T-helper 22 cell (primary cell): ENCODE measurements around the gene KCNH6.

Experiments
- DNase-seq: peaks from one replicate; pipeline ENCODE4 v3.0.0-alpha.2; 2020; ENCODE audit warnings: low read depth

Gene KCNH6

GRCh38 chr17:63511331-63511730 is 11.8 kb upstream of the KCNH6 start:
- no peak for DNase-seq

- DNase-seq = no peak
Measured at GRCh38 chr17:63512388-63512787, 10.8 kb upstream of the KCNH6 start.

- no peak for DNase-seq
Measured at GRCh38 chr17:63512896-63513644, 10.1 kb upstream of the KCNH6 start.

DNA sequence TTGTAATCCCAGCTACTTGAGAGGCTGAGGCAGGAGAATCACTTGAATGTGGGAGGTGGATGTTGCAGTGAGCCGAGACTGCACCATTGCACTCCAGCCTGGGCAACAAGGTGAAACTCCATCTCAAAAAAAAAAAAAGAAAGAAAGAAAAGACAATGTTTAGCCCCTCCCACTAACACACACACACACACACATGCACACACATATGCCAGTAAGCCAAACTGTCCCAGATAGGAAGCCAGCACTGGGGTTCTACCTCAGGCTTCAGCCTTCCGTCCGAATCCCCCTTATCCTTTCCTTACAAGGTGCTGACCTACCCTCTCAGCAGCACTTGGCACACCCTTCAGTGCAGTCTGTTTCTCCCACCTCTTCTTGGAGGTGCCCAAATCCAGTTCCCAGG is 8.7 kb upstream of the KCNH6 start:
- no peak for DNase-seq

- no peak for DNase-seq
Measured at GRCh38 chr17:63514974-63515373, 8.2 kb upstream of the KCNH6 start.

DNA sequence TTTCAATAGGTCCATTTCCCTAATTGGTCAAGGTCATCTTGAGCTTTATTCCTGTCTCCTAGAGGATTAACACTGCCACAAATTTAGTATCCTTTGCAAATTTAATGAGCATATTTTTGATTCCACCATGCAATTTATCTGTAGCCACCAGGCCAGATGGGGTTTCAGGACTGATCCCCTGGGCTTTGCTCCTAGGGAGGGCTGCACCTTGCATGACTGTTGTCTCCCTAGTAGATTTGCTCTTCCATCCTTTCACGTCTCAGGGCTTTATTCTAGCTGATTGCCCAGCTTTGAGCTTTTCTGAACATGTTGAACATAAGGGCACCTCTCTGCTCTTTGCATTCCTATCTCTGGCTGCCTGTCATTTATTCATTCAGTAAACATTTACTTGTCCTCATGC is 7.7 kb upstream of the KCNH6 start:
- DNase-seq = no peak

DNA sequence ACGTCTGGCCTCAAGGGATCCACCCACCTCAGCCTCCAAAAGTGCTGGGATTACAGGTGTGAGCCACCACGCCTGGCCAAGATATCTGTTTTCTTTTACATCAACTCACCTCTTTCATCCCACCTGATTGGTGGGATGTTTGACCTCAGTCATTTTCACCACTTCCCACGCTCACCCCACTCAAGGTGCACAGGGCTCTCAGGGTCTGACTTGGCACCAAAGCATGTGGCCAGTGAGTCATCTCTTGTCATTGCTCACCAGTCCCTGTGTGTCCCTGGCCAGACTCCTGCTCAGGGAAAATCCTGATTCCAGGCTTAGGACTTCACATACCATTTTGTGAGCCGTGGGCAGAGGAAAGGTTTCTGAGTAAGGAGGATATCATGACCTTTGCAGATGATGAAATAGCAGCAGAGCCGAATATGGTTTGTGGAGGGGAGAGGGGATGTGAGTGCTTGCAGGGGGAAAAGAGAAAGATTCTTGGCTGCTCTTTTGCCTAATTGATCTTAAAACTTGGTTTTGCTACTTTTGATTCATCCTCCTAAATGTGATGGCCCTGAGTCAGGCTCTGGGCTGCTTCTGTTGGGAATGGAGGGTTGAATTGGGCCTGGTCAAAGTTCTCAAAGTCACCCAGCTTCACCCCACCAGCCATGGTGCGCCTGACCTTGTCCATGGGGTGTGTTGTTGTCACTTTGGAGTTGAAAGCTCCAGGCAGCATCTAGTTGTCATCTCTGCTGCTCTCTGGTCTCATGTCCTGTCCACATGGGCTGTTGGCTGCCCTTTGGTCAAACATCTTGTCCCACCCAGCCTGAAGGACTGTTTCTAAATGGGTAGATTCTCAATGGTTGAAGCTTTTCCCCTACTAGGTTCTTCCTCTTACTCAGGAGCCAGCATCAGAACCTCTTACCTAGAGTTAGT is 6.0 kb upstream of the KCNH6 start:
- no peak for DNase-seq

- no peak for DNase-seq
Measured at GRCh38 chr17:63517825-63518534, 5.2 kb upstream of the KCNH6 start.

GRCh38 chr17:63519116-63519881 is 3.9 kb upstream of the KCNH6 start:
- no peak for DNase-seq

DNA sequence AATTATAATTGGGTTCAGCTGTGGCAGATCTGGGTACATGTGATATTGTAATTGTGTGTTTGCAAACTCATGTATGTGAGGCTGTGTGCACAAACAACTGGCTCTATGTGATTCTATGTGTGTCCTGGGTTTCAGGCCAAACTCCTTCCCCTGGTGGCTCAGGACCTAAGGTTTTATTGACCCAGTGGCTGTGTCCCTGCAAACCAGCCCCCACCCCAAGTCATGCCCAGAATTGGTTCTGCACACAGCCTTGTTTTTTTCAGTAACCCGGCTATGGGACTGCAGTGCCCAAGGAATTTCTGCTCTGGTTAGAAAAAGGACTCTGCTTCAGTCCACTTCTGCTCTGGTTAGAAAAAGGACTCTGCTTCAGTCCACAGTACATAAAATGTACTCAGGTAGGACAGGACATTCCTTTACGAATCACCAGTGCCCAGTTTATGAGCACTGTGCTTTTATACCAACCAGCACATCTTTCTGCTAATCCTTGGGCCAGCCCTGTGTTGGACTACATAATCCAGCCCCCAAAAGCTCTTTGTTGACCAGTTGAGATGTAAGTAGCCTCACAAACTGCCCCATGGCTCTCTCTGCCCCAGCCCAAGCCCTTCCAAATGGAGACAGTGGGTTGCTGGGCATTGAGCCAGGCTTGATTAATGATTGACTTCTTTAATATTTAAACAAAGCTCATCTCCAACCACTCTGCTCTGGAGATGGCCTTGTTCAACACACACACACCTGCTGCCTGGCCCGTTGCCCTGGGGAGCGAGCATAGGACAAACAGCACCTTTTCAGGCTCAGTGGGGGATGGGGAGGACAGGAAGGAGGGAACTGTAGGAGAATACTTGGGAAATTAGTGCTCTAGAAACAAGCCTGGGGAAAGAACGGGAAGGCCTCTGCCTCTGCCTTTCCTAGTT is 2.9 kb upstream of the KCNH6 start:
- no peak for DNase-seq

DNA sequence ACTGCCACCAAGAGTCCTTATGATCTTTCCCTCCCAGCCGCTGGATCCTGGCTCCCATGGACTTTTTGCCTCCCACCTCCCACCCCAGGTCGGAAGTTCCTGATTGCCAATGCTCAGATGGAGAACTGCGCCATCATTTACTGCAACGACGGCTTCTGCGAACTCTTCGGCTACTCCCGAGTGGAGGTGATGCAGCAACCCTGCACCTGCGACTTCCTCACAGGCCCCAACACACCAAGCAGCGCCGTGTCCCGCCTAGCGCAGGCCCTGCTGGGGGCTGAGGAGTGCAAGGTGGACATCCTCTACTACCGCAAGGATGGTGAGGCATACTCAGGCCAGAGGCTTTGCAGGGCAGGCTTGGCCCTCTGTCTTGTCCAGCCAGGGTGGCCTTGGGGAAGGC is 893 bp downstream of the KCNH6 start:
- no peak for DNase-seq

- DNase-seq = no peak
Measured at GRCh38 chr17:63525190-63525946, 2.2 kb downstream of the KCNH6 start.

GRCh38 chr17:63526861-63527260 is 3.7 kb downstream of the KCNH6 start:
- DNase-seq = no peak

DNA sequence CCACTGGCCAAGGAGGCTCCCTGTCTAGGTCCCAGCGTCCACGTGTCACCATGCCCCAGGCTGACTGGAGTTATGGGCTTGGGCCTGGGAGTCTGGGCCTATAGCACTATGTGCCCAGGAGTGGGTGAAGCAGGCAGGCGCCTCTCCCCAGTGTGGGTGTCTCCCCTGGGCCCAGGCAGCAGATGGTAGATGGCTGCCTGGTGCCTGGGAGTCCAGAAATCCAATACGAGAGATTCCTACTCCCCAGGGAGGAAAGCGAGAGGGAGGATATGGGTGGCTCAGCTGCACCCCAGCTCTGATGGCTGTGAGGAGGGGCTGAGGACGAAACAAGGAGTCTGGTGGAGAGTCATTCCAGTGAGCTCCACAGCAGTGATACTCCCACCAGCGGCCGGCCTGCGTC is 5.0 kb downstream of the KCNH6 start:
- DNase-seq = no peak

GRCh38 chr17:63529711-63530556 is 6.8 kb downstream of the KCNH6 start:
- DNase-seq = no peak

GRCh38 chr17:63530557-63531021 is 7.4 kb downstream of the KCNH6 start:
- no peak for DNase-seq

DNA sequence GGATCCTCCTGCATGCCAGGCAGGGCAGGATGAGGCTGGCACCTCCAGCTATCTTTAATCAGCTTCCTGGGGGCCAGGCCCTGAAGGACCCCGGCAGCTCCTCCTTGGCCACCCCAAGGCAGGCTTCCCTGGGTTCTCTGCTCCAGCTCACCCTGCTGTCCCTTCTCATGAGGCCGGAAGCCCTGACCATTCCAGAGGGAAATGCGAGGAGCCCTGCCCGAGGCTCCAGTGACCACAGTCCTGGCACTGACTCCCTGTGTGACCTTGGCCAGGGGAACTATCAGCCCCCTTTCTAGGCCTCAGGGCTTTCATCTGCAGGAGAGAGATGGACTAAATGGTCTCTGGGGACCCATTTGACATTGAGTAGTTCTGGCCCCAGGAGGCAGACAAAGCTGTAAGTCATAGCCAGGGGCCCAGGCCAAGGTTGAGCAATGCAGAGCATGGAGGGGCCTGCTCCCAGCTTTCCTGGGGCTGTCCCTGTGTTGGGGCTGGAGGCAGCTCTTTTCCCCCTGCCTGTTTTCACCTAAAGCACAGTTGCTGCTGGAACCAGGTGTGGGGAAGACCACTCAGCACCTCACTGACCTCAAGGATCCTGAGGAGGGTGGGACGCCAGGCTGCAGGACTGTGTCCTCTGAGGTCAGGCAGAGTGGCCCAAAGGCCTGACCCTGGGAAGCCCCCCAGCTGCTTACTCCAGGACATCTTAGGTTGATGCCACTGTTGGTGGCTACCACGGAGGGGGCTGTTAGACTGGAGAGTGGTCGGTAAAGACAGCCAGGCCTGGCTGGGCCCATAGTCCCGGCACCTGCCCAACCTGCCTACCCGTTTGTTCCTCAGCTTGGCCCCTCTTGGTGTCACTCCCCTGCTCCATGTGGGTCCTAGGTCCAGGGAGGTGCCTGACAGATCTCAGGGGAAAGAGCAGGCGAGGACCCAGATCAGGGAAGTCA is 8.1 kb downstream of the KCNH6 start:
- no peak for DNase-seq
